GM21825 (cell line): ENCODE measurements around the gene SEC24D.

ENCODE experiments used
- ATAC-seq: cut with Tn5 transposase; IDR thresholded peaks from one replicate; pipeline ENCODE4 v1.9.1; 2021; ENCODE audit warnings: mild to moderate bottlenecking, moderate library complexity; ENCODE audit not compliant: unreplicated experiment

The SEC24D gene

GRCh38 chr4:118843237-118843636 is 7.3 kb upstream of the SEC24D start:
- no peak for ATAC-seq

- no peak for ATAC-seq
Measured at GRCh38 chr4:118842055-118842454, 6.1 kb upstream of the SEC24D start.

- ATAC-seq: no peak
Measured at GRCh38 chr4:118839221-118839927, 3.4 kb upstream of the SEC24D start.

GRCh38 chr4:118837121-118837507 is 1.2 kb upstream of the SEC24D start:
- no peak for ATAC-seq

- peak; percentile 32 for ATAC-seq
Measured at GRCh38 chr4:118836301-118837120, 585 bp upstream of the SEC24D start.

GRCh38 chr4:118834960-118835569 is 861 bp downstream of the SEC24D start:
- ATAC-seq: peak; percentile 70

GRCh38 chr4:118834070-118834469 is 1.9 kb downstream of the SEC24D start:
- no peak for ATAC-seq

GRCh38 chr4:118833192-118833820 is 2.6 kb downstream of the SEC24D start:
- ATAC-seq: no peak

- ATAC-seq: no peak
Measured at GRCh38 chr4:118829107-118829506, 6.8 kb downstream of the SEC24D start.

- ATAC-seq: peak; percentile 45
Measured at GRCh38 chr4:118826723-118827444, 9.0 kb downstream of the SEC24D start.

- no peak for ATAC-seq
Measured at GRCh38 chr4:118825799-118826198, 10.1 kb downstream of the SEC24D start.

- no peak for ATAC-seq
Measured at GRCh38 chr4:118824141-118824540, 11.8 kb downstream of the SEC24D start.

GRCh38 chr4:118823471-118823870 is 12.5 kb downstream of the SEC24D start:
- no peak for ATAC-seq

- no peak for ATAC-seq
Measured at GRCh38 chr4:118821590-118822293, 14.2 kb downstream of the SEC24D start.

GRCh38 chr4:118817178-118817930 is 18.6 kb downstream of the SEC24D start:
- no peak for ATAC-seq

GRCh38 chr4:118816538-118817177 is 19.3 kb downstream of the SEC24D start:
- no peak for ATAC-seq

GRCh38 chr4:118814891-118815290 is 21.0 kb downstream of the SEC24D start:
- ATAC-seq: no peak

GRCh38 chr4:118814058-118814457 is 21.9 kb downstream of the SEC24D start:
- ATAC-seq: no peak

GRCh38 chr4:118813561-118813960 is 22.4 kb downstream of the SEC24D start:
- no peak for ATAC-seq
